Measurements from ENCODE around the gene ZBTB42.

Gene ZBTB42

GRCh38 chr14:104800015-104800770 lies 708 bp upstream of the ZBTB42 start (continued):
- TF ChIP-seq ZNF280D (tag by site-specific recombination; IDR thresholded peaks at IDR 0.05) (no peak), ZNF621 (tag by site-specific recombination; IDR thresholded peaks at IDR 0.05) (no peak), SP2 (tag by site-specific recombination; IDR thresholded peaks at IDR 0.05) (peak; percentile 21), ZNF549 (tag by site-specific recombination; IDR thresholded peaks at IDR 0.05) (no peak), ZXDB (tag by site-specific recombination; IDR thresholded peaks at IDR 0.05) (peak; percentile 65), YY2 (tag by site-specific recombination; IDR thresholded peaks at IDR 0.05) (no peak), ZNF398 (tag by site-specific recombination; IDR thresholded peaks at IDR 0.05) (peak; percentile 84), ZNF629 (tag by site-specific recombination; IDR thresholded peaks at IDR 0.05) (peak; percentile 60), TCF7L2 (IDR thresholded peaks at IDR 0.05; ENCODE audit: borderline replicate concordance, low read depth, low read length) (no peak), CTCF (tag by site-specific recombination; IDR thresholded peaks at IDR 0.05) (peak; percentile 39; the same call in 1 of the 2 replicates), ZNF48 (tag by site-specific recombination; IDR thresholded peaks at IDR 0.05) (no peak), ZFP41 (tag by site-specific recombination; IDR thresholded peaks at IDR 0.05; ENCODE audit: borderline replicate concordance) (no peak), GFI1B (tag by site-specific recombination; IDR thresholded peaks at IDR 0.05) (no peak), ELK4 (IDR thresholded peaks at IDR 0.05; ENCODE audit: borderline replicate concordance, low read depth, low read length) (no peak), ZNF140 (tag by site-specific recombination; IDR thresholded peaks at IDR 0.05) (no peak), ZNF518A (tag by site-specific recombination; conservative IDR thresholded peaks at IDR 0.05; ENCODE audit: low read depth) (no peak), ZNF16 (tag by site-specific recombination; IDR thresholded peaks at IDR 0.05; ENCODE audit: low read depth) (no peak), ZNF639 (tag by site-specific recombination; IDR thresholded peaks at IDR 0.05) (no peak), ZFHX2 (tag by site-specific recombination; conservative IDR thresholded peaks at IDR 0.05) (peak; percentile 11; the same call in 1 of the 2 replicates), ZSCAN16 (tag by site-specific recombination; IDR thresholded peaks at IDR 0.05) (no peak), ZBTB21 (tag by site-specific recombination; IDR thresholded peaks at IDR 0.05) (no peak), SP3 (tag by site-specific recombination; IDR thresholded peaks at IDR 0.05) (peak; percentile 30; the same call in 1 of the 2 replicates), KLF16 (tag by site-specific recombination; IDR thresholded peaks at IDR 0.05) (0 out of 2 replicates have a peak, but pooled peaks have one; percentile 27), ZNF202 (tag by site-specific recombination; IDR thresholded peaks at IDR 0.05; ENCODE audit: borderline replicate concordance) (no peak), ZNF37A (tag by site-specific recombination; IDR thresholded peaks at IDR 0.05) (no peak), KLF1 (tag by site-specific recombination; IDR thresholded peaks at IDR 0.05) (peak; percentile 80)

All from HEK293 (cell line).